ENCODE measurements around the gene CDCA8. TPM values are rescaled to one million over a fixed set of nuclear protein-coding genes. Genes with fewer than 3 reads are reported as not detected.

Gene CDCA8
- total and polyA plus RNA-seq, 2 of the 13 experiments (the other 11 are each of a cell fraction or from before 2014, with no cell fraction given), result 24.1 to 38.6 TPM

- TF ChIP-seq, protein P1, sequence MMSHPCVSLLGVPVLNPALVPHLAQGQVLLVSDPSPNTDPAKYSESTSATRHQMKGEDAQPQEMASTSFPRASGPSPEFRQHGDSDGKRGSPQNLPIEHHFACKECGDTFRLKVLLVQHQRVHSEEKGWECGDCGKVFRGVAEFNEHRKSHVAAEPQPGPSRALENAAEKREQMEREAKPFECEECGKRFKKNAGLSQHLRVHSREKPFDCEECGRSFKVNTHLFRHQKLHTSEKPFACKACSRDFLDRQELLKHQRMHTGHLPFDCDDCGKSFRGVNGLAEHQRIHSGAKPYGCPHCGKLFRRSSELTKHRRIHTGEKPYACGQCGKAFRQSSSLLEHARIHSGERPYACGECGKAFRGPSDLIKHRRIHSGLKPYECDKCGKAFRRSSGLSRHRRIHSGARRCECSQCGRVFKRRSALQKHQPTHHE (CRISPR knock-in tag; IDR thresholded peaks at IDR 0.05; ENCODE audit: borderline replicate concordance), result 0 out of 2 replicates have a peak, but pooled peaks have one; percentile 17
- TF ChIP-seq RAD21 (CRISPR knock-in tag; IDR thresholded peaks at IDR 0.05) (0 out of 2 replicates have a peak, but pooled peaks have one; percentile 4), ZNF256 (CRISPR knock-in tag; conservative IDR thresholded peaks at IDR 0.05) (no peak; the same call in 1 of the 2 replicates), MXI1 (IDR thresholded peaks at IDR 0.05; ENCODE audit: borderline replicate concordance, low read depth, low read length) (peak; percentile 28; the same call in 1 of the 3 replicates), ZNF512 (CRISPR knock-in tag; IDR thresholded peaks at IDR 0.05) (no peak), TFDP1 (CRISPR knock-in tag; IDR thresholded peaks at IDR 0.05; ENCODE audit: borderline replicate concordance) (no peak), IRF2 (CRISPR knock-in tag; IDR thresholded peaks at IDR 0.05) (no peak), ZNF354B (CRISPR knock-in tag; IDR thresholded peaks at IDR 0.05) (no peak), MAF1 (CRISPR knock-in tag; IDR thresholded peaks at IDR 0.05; ENCODE audit: borderline replicate concordance) (no peak), AGO1 (IDR thresholded peaks at IDR 0.05; ENCODE audit: low read depth, low read length, poor library complexity, severe bottlenecking) (peak; percentile 21), ZSCAN25 (CRISPR knock-in tag; IDR thresholded peaks at IDR 0.05) (no peak), EHMT2 (IDR thresholded peaks at IDR 0.05; ENCODE audit: borderline replicate concordance, low read depth, low read length) (no peak), ZMYM4 (CRISPR knock-in tag; IDR thresholded peaks at IDR 0.05) (no peak), ZNF230 (CRISPR knock-in tag; IDR thresholded peaks at IDR 0.05) (0 out of 2 replicates have a peak, but pooled peaks have one; percentile 10), ZMYM2 (CRISPR knock-in tag; IDR thresholded peaks at IDR 0.05) (0 out of 2 replicates have a peak, but pooled peaks have one; percentile 24), CEBPB (IDR thresholded peaks at IDR 0.05; ENCODE audit: borderline replicate concordance, low read depth, low read length) (peak; percentile 48)
- TF ChIP-seq, protein P2, sequence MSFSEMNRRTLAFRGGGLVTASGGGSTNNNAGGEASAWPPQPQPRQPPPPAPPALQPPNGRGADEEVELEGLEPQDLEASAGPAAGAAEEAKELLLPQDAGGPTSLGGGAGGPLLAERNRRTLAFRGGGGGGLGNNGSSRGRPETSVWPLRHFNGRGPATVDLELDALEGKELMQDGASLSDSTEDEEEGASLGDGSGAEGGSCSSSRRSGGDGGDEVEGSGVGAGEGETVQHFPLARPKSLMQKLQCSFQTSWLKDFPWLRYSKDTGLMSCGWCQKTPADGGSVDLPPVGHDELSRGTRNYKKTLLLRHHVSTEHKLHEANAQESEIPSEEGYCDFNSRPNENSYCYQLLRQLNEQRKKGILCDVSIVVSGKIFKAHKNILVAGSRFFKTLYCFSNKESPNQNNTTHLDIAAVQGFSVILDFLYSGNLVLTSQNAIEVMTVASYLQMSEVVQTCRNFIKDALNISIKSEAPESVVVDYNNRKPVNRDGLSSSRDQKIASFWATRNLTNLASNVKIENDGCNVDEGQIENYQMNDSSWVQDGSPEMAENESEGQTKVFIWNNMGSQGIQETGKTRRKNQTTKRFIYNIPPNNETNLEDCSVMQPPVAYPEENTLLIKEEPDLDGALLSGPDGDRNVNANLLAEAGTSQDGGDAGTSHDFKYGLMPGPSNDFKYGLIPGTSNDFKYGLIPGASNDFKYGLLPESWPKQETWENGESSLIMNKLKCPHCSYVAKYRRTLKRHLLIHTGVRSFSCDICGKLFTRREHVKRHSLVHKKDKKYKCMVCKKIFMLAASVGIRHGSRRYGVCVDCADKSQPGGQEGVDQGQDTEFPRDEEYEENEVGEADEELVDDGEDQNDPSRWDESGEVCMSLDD (CRISPR knock-in tag; IDR thresholded peaks at IDR 0.05; ENCODE audit: borderline replicate concordance), result no peak
- TF ChIP-seq, protein P3, sequence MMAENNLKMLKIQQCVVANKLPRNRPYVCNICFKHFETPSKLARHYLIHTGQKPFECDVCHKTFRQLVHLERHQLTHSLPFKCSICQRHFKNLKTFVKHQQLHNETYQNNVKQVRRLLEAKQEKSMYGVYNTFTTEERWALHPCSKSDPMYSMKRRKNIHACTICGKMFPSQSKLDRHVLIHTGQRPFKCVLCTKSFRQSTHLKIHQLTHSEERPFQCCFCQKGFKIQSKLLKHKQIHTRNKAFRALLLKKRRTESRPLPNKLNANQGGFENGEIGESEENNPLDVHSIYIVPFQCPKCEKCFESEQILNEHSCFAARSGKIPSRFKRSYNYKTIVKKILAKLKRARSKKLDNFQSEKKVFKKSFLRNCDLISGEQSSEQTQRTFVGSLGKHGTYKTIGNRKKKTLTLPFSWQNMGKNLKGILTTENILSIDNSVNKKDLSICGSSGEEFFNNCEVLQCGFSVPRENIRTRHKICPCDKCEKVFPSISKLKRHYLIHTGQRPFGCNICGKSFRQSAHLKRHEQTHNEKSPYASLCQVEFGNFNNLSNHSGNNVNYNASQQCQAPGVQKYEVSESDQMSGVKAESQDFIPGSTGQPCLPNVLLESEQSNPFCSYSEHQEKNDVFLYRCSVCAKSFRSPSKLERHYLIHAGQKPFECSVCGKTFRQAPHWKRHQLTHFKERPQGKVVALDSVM (CRISPR knock-in tag; IDR thresholded peaks at IDR 0.05), result no peak
- TF ChIP-seq, protein P4, sequence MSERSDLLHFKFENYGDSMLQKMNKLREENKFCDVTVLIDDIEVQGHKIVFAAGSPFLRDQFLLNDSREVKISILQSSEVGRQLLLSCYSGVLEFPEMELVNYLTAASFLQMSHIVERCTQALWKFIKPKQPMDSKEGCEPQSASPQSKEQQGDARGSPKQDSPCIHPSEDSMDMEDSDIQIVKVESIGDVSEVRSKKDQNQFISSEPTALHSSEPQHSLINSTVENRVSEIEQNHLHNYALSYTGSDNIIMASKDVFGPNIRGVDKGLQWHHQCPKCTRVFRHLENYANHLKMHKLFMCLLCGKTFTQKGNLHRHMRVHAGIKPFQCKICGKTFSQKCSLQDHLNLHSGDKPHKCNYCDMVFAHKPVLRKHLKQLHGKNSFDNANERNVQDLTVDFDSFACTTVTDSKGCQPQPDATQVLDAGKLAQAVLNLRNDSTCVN (CRISPR knock-in tag; IDR thresholded peaks at IDR 0.05; ENCODE audit: borderline replicate concordance), result 0 out of 2 replicates have a peak, but pooled peaks have one; percentile 2
Measured at GRCh38 chr1:37691497-37692077, 729 bp upstream of the CDCA8 start (continued).

Data from HepG2 (cell line).